22Rv1 (cell line): Measurements from ENCODE around the gene ZFPL1.

ENCODE experiments used
- H3K27ac ChIP-seq: fragments of 450-650 bp; 2 replicates; pipeline ENCODE4 v1.5.1; 2017
- ZFX ChIP-seq: fragments of 450-650 bp; IDR thresholded peaks from 2 replicates; pipeline ENCODE4 v1.6.1; 2017; ENCODE audit warnings: antibody characterized with exemption, borderline replicate concordance
- TF ChIP-seq, protein P1 (sequence below): fragments of 450-650 bp; IDR thresholded peaks from 2 replicates; pipeline ENCODE4 v1.5.1; 2017; ENCODE audit warnings: mild to moderate bottlenecking

ZFPL1 gene

DNA sequence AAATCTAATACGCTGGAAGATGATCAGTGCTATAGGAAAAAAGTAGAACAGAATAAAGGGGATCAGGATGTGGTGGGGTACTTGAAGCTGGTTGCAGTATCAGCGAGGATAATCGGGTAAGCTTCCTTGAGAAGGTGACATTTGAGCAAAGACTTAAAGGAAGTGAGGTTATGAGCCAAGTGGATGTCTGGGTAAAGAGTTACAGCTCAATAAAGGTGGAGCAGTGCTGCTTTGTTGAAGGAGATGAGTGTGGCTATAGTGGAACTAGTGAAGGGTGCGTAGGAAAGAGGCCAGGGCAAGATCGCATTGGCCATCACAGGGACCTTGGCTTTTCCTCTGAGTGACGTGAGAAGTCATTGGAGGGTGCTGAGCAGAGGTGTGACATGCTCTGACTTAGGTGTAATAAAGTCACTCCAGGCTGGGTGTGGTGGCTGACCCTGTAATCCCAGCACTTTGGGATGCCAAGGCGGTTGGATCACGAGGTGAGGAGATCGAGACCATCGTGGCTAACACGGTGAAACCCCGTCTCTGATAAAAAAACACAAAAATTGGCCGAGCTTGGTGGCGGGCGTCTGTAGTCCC lies 52.6 kb downstream of the ZFPL1 start:
- TF ChIP-seq, protein P1, sequence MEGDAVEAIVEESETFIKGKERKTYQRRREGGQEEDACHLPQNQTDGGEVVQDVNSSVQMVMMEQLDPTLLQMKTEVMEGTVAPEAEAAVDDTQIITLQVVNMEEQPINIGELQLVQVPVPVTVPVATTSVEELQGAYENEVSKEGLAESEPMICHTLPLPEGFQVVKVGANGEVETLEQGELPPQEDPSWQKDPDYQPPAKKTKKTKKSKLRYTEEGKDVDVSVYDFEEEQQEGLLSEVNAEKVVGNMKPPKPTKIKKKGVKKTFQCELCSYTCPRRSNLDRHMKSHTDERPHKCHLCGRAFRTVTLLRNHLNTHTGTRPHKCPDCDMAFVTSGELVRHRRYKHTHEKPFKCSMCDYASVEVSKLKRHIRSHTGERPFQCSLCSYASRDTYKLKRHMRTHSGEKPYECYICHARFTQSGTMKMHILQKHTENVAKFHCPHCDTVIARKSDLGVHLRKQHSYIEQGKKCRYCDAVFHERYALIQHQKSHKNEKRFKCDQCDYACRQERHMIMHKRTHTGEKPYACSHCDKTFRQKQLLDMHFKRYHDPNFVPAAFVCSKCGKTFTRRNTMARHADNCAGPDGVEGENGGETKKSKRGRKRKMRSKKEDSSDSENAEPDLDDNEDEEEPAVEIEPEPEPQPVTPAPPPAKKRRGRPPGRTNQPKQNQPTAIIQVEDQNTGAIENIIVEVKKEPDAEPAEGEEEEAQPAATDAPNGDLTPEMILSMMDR = no peak
- no peak for TF ChIP-seq ZFX
- H3K27ac ChIP-seq = no peak overlapping the region
